Stomach (tissue), 4 donors: ENCODE measurements around the gene DNAH6.

Experiments
- CTCF ChIP-seq, 7 experiments: fragments of 450-650 bp in 4 of 7; fragments of 200-600 bp in 3 of 7; sonication (generic) in 3 of 7; IDR thresholded peaks; one replicate each; pipeline ENCODE4 v1.5.1; 2016 to 2019; ENCODE audit warnings: antibody characterized with exemption in 7 of 7, control low read depth in 2 of 7, mild to moderate bottlenecking in 1 of 7
- POLR2A ChIP-seq, 4 donors: fragments of 450-650 bp; IDR thresholded peaks; one replicate each; pipeline ENCODE4 v1.6.1; 2016; ENCODE audit warnings: antibody characterized with exemption in 4 of 4, control low read depth in 2 of 4, mild to moderate bottlenecking in 1 of 4, moderate library complexity in 1 of 4

- TF ChIP-seq CTCF (IDR thresholded peaks at IDR 0.05): no peak
- TF ChIP-seq POLR2A (IDR thresholded peaks at IDR 0.05): no peak
These were observed 311.8 kb downstream of the DNAH6 start for GRCh38 chr2:84827978-84828575.
